ENCODE results near the gene MRPS21. TPM values are rescaled to one million over a fixed set of nuclear protein-coding genes. Genes with fewer than 3 reads are reported as not detected.

MRPS21 gene
- 10 to 100 TPM; 17.9 to 23.4 TPM for total RNA-seq

DNA sequence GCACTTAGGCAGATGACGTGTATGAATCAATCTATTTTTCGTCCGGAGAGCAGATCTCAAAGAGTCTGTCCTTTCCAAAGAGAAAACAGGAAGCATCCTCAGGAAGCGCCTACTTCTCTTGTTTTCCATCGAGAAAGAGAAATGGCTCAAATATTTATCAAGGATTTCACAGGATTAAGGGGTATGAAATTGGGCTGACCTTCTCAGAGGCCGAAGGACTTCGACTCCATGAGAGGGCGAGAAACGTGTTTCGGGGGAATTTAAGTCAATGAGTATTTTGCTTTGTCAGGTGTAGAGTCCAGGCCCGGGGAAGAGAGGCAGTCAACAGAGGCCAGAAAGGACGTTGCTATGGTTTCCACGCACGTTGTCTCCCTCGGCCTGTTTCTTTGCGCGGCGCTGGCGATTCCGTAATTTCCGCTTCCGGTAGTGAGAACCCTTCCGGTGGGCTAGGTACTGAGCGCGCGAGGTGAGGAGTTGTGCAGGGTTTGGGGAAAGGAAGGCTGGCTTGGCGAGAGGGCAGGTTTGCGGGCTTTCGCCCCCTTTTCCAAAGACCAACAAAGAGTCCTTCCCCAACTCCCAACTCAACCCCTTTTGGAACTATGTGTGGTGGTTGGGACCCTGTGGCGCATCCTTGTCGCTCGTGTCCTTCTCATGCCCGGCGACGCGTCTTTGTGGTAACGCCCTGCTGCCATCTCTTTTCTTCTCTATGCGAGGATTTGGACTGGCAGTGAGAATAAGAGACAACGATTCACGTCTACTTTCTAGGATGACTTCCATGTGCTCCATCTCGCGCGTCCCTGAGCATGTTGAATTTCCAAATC, at the start of gene MRPS21:
MRPS21 (plus strand) TSS at position 429 of the 821 bp plus-strand sequence. CDS start 506 bp downstream, outside the sequence.
- 4 to 8% methylated on average over 43 of the region's 43 CpGs for WGBS, 2 donors
- ATAC-seq = peak; percentile 99
- intact Hi-C loops (cut with DNase I) = no loop called here
- peak; percentile 88 to 93 (median 90) for DNase-seq
- peak in 2 of 3 donors; percentile 73 for TF ChIP-seq POLR2A (IDR thresholded peaks at IDR 0.05)
- TF ChIP-seq, protein P1, sequence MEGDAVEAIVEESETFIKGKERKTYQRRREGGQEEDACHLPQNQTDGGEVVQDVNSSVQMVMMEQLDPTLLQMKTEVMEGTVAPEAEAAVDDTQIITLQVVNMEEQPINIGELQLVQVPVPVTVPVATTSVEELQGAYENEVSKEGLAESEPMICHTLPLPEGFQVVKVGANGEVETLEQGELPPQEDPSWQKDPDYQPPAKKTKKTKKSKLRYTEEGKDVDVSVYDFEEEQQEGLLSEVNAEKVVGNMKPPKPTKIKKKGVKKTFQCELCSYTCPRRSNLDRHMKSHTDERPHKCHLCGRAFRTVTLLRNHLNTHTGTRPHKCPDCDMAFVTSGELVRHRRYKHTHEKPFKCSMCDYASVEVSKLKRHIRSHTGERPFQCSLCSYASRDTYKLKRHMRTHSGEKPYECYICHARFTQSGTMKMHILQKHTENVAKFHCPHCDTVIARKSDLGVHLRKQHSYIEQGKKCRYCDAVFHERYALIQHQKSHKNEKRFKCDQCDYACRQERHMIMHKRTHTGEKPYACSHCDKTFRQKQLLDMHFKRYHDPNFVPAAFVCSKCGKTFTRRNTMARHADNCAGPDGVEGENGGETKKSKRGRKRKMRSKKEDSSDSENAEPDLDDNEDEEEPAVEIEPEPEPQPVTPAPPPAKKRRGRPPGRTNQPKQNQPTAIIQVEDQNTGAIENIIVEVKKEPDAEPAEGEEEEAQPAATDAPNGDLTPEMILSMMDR (IDR thresholded peaks at IDR 0.05) = peak in 1 of 7 experiments; percentile 11
- Histone ChIP-seq H3K36me3 (replicated peaks in 1 of 2; ENCODE audit: insufficient read depth in 1 of 2, low read depth in 2 of 2) (no peaks in the 10 kb centered on the region), H3K27ac (peak within 1 kb of the TSS in 2 of 4 donors; percentile 70 to 79), H3K4me1 (peaks cover 17% of the 10 kb centered on the region), H3K9me3 (no peaks in the 10 kb centered on the region), H3K27me3 (no peaks in the 10 kb centered on the region), H3K4me3 (peak within 1 kb of the TSS in 1 of 2 donors; percentile 52)

DNA sequence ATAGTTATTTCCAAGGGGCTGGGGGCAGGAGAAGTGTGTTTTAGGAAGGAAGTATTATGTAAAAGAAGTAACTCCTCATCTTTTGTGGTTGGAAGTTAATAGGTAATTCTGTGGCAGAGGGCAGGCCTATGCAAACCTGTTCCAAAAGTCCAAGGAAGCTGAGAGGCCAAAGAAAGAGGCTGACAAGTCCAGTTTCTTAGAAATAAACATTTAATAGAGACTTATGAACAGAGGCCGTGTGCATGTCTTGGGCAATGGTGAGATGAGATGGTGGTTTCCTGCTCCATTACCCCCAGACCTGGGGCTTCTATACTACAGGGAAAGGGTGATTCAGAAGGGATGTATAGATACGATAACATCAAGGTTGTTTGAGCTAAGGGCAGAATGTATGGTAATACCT, 43.7 kb upstream of the MRPS21 start:
- intact Hi-C loops (cut with DNase I) = no loop called here
- Histone ChIP-seq H3K9me3 (no peaks in the 10 kb centered on the region), H3K4me1 (no peaks in the 10 kb centered on the region), H3K27me3 (no peaks in the 10 kb centered on the region), H3K27ac (no peak overlapping the region), H3K4me3 (no peak overlapping the region), H3K36me3 (replicated peaks in 1 of 2; ENCODE audit: insufficient read depth in 1 of 2, low read depth in 2 of 2) (no peaks in the 10 kb centered on the region)
- 62 to 72% methylated on average over 2 of the region's 2 CpGs for WGBS, 2 donors
- no peak for DNase-seq
- no peak for ATAC-seq
- TF ChIP-seq, protein P1 (IDR thresholded peaks at IDR 0.05) = no peak
- TF ChIP-seq POLR2A (IDR thresholded peaks at IDR 0.05) = no peak

DNA sequence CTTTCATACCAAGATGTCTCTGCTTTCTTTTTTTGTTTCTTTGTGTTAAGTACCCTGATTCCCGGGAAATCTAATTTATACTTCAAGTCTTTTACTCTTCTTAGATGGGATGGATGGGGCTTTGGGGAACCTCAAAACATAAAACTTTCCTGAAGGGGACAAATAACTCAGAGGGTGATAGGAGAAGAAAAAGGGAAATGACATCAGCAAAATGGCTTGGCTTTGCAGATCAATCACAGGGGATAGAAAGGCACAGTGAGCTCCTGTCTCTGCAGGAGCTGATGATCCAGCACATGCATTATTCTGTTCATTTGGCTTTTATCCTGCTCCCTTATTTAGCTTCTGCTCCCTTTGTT, 37.5 kb upstream of the MRPS21 start:
- Histone ChIP-seq H3K9me3 (no peaks in the 10 kb centered on the region), H3K4me3 (no peak overlapping the region), H3K27ac (peak overlapping the region in 3 of 4 donors; percentile 14 to 40 (median 24)), H3K27me3 (no peaks in the 10 kb centered on the region), H3K36me3 (replicated peaks in 1 of 2; ENCODE audit: insufficient read depth in 1 of 2, low read depth in 2 of 2) (no peaks in the 10 kb centered on the region), H3K4me1 (peaks cover 28% of the 10 kb centered on the region)
- TF ChIP-seq, protein P1 (IDR thresholded peaks at IDR 0.05) = no peak
- WGBS, 2 donors = 5 to 7% methylated on average over 1 of the region's 1 CpG
- DNase-seq (no peak), ATAC-seq (peak; percentile 2)
- intact Hi-C loops (cut with DNase I) = no loop called here

- Histone ChIP-seq H3K4me3 (no peak overlapping the region), H3K4me1 (peaks cover 28% of the 10 kb centered on the region), H3K27me3 (no peaks in the 10 kb centered on the region), H3K27ac (peak overlapping the region in 2 of 4 donors; percentile 14 to 40), H3K36me3 (replicated peaks in 1 of 2; ENCODE audit: insufficient read depth in 1 of 2, low read depth in 2 of 2) (no peaks in the 10 kb centered on the region), H3K9me3 (no peaks in the 10 kb centered on the region)
- intact Hi-C loops (cut with DNase I) = no loop called here
- DNase-seq = no peak
- TF ChIP-seq, protein P1 (IDR thresholded peaks at IDR 0.05) = no peak
- no peak for TF ChIP-seq POLR2A (IDR thresholded peaks at IDR 0.05)
- 24 to 41% methylated on average over 14 of the region's 14 CpGs for WGBS, 2 donors
- no peak for ATAC-seq
These were observed 36.9 kb upstream of the MRPS21 start for GRCh38 chr1:150256554-150257341.
